Ovary (tissue), 9 donors: ENCODE data around the gene NUDT7. TPM values are rescaled to one million over a fixed set of nuclear protein-coding genes. Genes with fewer than 3 reads are reported as not detected.

Experiments
- DNase-seq, 5 donors: peaks; one replicate each; pipeline ENCODE4 v3.0.0-alpha.2; 2019 to 2020
- H3K27ac ChIP-seq, 2 donors: fragments of 200-600 bp; one replicate each; pipeline versions ENCODE4 v1.5.1 to v1.8.0; 2019 to 2022
- H3K27me3 ChIP-seq: fragments of 200-600 bp; one replicate; pipeline ENCODE4 v1.8.0; 2022
- H3K36me3 ChIP-seq: fragments of 200-600 bp; sonication (generic); one replicate; pipeline ENCODE4 v1.5.1; 2019
- H3K4me1 ChIP-seq: one replicate; pipeline ENCODE4 v1.8.1; 2013; ENCODE audit warnings: mild to moderate bottlenecking, moderate library complexity; ENCODE audit not compliant: insufficient read depth
- H3K4me3 ChIP-seq: fragments of 200-600 bp; sonication (generic); one replicate; pipeline ENCODE4 v1.5.1; 2017
- H3K9me3 ChIP-seq, 2 donors: fragments of 200-600 bp in 1 of 2; sonication (generic) in 1 of 2; one replicate each; pipeline versions ENCODE4 v1.5.1 to v1.8.1; 2013 to 2019; ENCODE audit warnings: mild to moderate bottlenecking in 1 of 2, moderate library complexity in 1 of 2
- EP300 ChIP-seq: sonication (generic); formaldehyde crosslinking; IDR thresholded peaks from one replicate; pipeline ENCODE4 v1.6.1; 2017; ENCODE audit warnings: antibody characterized with exemption
- POLR2A ChIP-seq: fragments of 450-650 bp; IDR thresholded peaks from one replicate; pipeline ENCODE4 v1.6.1; 2017; ENCODE audit warnings: antibody characterized with exemption, mild to moderate bottlenecking, moderate library complexity
- WGBS, 3 donors: extraction: QIAGEN DNeasy Blood & Tissue Kit in 1 of 3; methylation state at CpG; one replicate each; pipeline versions ENCODE4 v1.1.5 to v1.1.7; 2013 to 2017; 5-methylcytosine and 5-hydroxymethylcytosine counted together
- intact Hi-C, 4 donors: fragments of 100-400 bp; cut with DNase I; formaldehyde crosslinking; loops; one replicate each; pipeline versions ENCODE4 v1.11.0 to v1.15.1; 2022 to 2023
- polyA plus RNA-seq, 2 donors: library from polyadenylated mRNA; stranded (reverse); fragments of 200-250 nt in 1 of 2; fragments of 350-450 nt in 1 of 2; fragmentation: Illumina TruSeq in 1 of 2; extraction: RNeasy Lipid Tissue Mini Kit (QIAGEN cat#74804) in 1 of 2; gene quantifications; one replicate each; pipeline ENCODE4 v1.2.3, GENCODE V29; 2013 to 2014
- total RNA-seq, 7 donors: library from RNA; depleted of rRNA in 2 of 7; stranded (reverse); fragments of >200 nt in 2 of 7; fragmentation: NEBNext Ultra II Directional in 3 of 7; extraction: Animal tissue kit (Norgen Biotek cat#: 25700) in 3 of 7; gene quantifications; one replicate each; pipeline versions ENCODE4 v1.1.0 to v1.2.4, GENCODE V29; 2016 to 2023
- TF ChIP-seq, protein P1 (sequence below), 3 donors: fragments of 450-650 bp in 2 of 3; fragments of 200-600 bp in 1 of 3; IDR thresholded peaks; one replicate each; pipeline versions ENCODE4 v1.5.1 to v1.8.0; 2016 to 2022; ENCODE audit warnings: antibody characterized with exemption in 3 of 3, mild to moderate bottlenecking in 1 of 3
- donor health status: DM: no; HTN: no; CAD: no; lungs with moderate emphysema.
- donor health status: DM: no; HTN: no; CAD: no.
- donor health status: Bipolar disorder and iron deficiency.
- donor health status: DM: yes; HTN: yes; CAD: no.
- donor health status: DM: no; HTN: no; CAD: no.
- donor health status: DM: yes; HTN: yes; CAD: no.

NUDT7 gene
- total and polyA plus RNA-seq, 9 donors: 4.9 to 12.3 (median 5.8) TPM

GRCh38 chr16:77711179-77711578 is 11.1 kb upstream of the NUDT7 start:
- WGBS, 3 donors: 72 to 89% (median 88%) methylated on average over 1 of the region's 1 CpG

DNA sequence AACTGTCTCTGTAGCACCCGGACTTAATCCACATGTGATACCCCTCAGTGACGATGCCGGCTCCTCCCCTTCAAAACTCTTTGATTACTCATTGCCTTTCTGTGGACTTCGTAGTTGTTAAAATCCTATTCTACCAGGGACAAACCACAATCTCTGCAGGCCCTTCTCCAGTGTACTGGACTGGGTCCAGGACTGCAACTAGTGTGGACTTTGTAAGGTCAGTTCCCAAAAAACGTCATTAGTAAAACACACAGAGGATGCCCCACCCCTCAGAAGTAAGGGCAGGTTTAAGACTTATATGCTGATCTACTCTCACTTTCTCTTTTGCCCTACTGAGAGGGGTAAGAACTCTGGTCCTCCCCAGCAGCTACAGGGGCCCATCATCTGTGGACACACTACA is 10.5 kb upstream of the NUDT7 start:
- no peaks in the 10 kb centered on the region for H3K4me1 ChIP-seq
- no peaks in the 10 kb centered on the region for H3K27me3 ChIP-seq
- H3K4me3 ChIP-seq: no peak overlapping the region
- intact Hi-C loops: no loop called here
- H3K9me3 ChIP-seq: no peaks in the 10 kb centered on the region
- TF ChIP-seq EP300 (no peak), POLR2A (no peak)
- TF ChIP-seq, protein P1, sequence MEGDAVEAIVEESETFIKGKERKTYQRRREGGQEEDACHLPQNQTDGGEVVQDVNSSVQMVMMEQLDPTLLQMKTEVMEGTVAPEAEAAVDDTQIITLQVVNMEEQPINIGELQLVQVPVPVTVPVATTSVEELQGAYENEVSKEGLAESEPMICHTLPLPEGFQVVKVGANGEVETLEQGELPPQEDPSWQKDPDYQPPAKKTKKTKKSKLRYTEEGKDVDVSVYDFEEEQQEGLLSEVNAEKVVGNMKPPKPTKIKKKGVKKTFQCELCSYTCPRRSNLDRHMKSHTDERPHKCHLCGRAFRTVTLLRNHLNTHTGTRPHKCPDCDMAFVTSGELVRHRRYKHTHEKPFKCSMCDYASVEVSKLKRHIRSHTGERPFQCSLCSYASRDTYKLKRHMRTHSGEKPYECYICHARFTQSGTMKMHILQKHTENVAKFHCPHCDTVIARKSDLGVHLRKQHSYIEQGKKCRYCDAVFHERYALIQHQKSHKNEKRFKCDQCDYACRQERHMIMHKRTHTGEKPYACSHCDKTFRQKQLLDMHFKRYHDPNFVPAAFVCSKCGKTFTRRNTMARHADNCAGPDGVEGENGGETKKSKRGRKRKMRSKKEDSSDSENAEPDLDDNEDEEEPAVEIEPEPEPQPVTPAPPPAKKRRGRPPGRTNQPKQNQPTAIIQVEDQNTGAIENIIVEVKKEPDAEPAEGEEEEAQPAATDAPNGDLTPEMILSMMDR (IDR thresholded peaks at IDR 0.05): no peak
- H3K27ac ChIP-seq: no peak overlapping the region
- DNase-seq: no peak
- WGBS, 3 donors: 30 to 47% (median 34%) methylated on average over 5 of the region's 5 CpGs
- no peaks in the 10 kb centered on the region for H3K36me3 ChIP-seq

More at GRCh38 chr16:77711179-77711578, 11.1 kb upstream of the NUDT7 start:
- no peak for DNase-seq
- Histone ChIP-seq H3K4me3 (no peak overlapping the region), H3K36me3 (no peaks in the 10 kb centered on the region), H3K27ac (no peak overlapping the region), H3K4me1 (no peaks in the 10 kb centered on the region), H3K9me3 (no peaks in the 10 kb centered on the region), H3K27me3 (no peaks in the 10 kb centered on the region)
- intact Hi-C loops: no loop called here
- TF ChIP-seq POLR2A: no peak

DNA sequence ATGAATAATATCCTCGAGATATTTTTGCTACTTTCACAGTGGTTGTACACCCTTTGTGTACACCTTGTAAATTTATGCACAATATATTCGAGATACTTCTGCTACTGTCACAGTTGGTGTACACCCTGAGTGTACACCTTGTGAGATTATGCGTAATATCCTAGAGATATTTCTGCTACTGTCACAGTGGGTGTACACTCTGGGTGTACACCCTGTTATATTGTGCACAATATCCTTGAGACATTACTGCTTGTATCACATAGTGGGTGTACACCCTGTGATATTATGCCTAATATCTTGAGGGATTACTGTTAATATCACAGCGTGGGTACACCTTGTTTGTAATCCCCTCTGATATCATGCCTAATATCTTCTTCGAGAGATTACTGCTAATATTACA is 7.2 kb upstream of the NUDT7 start:
- no peak for DNase-seq
- intact Hi-C loops: no loop called here
- Histone ChIP-seq H3K4me1 (no peaks in the 10 kb centered on the region), H3K9me3 (no peaks in the 10 kb centered on the region), H3K36me3 (no peaks in the 10 kb centered on the region), H3K27ac (no peak overlapping the region), H3K4me3 (no peak overlapping the region), H3K27me3 (no peaks in the 10 kb centered on the region)
- no peak for TF ChIP-seq EP300
- no peak for TF ChIP-seq POLR2A
- TF ChIP-seq, protein P1 (IDR thresholded peaks at IDR 0.05): no peak
- WGBS, 3 donors: 84 to 85% (median 84%) methylated on average over 5 of the region's 5 CpGs

DNA sequence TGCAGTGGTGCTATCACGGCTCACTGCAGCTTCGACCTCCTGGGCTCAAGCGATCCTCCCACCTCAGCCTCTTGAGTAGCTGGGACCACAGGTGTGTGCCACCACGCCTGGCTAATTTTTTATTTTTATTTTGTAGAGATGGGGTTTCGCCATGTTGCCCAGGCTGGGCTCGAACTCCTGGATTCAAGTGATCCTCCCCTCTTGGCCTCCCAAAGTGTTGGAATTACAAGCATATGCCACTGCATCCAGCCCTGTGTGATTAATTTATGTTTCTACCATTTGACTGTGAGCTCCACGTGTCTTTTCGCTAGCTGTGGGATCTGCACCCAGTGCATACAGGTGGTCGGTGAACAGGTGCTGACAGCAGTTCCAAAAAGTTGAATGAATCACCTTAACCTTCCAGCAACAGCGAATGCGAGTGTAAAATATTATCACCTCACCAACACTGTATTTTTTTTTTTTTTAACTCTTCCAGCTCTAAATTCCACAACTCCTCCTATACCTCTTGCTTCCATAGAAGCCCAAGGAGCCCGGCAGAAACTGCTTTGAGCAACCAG is 484 bp upstream of the NUDT7 start:
- no peak for TF ChIP-seq POLR2A
- TF ChIP-seq EP300: no peak
- TF ChIP-seq, protein P1 (IDR thresholded peaks at IDR 0.05): no peak
- H3K27ac ChIP-seq: no peak overlapping the region
- intact Hi-C loops: no loop called here
- no peaks in the 10 kb centered on the region for H3K9me3 ChIP-seq
- no peaks in the 10 kb centered on the region for H3K36me3 ChIP-seq
- no peaks in the 10 kb centered on the region for H3K27me3 ChIP-seq
- H3K4me1 ChIP-seq: peaks cover 2% of the 10 kb centered on the region
- peak in 2 of 5 donors; percentile 21 to 22 for DNase-seq
- peak overlapping the region; percentile 20 for H3K4me3 ChIP-seq
- WGBS, 3 donors: 49 to 57% (median 53%) methylated on average over 12 of the region's 12 CpGs

DNA sequence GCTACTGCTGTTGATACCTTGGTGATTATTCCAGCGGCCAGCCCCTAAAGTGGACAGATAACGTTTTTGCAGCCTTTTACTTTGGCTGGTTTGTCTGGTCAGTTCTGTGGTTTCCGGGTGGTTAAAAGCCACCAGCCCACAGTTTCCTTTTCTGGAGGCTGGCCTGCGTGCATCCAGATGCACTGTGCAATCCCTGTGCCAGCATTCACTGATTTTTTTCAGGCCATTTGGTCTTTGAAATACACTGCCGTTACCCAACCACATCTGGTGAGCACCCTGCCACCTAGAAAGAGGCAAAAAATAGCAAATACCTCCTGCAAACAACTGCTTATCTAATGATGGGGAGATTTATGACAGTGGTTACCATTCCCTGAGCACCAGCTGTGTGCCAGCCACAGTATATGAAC is 797 bp downstream of the NUDT7 start:
- Histone ChIP-seq H3K36me3 (no peaks in the 10 kb centered on the region), H3K27me3 (no peaks in the 10 kb centered on the region), H3K9me3 (no peaks in the 10 kb centered on the region), H3K4me1 (peaks cover 2% of the 10 kb centered on the region), H3K27ac (peak overlapping the region in 1 of 2 donors; percentile 72), H3K4me3 (peak overlapping the region; percentile 69)
- WGBS, 3 donors: 1 to 3% (median 2%) methylated on average over 5 of the region's 5 CpGs
- TF ChIP-seq POLR2A: no peak
- no peak for TF ChIP-seq EP300
- TF ChIP-seq, protein P1 (IDR thresholded peaks at IDR 0.05): no peak
- intact Hi-C loops: no loop called here
- peak in 3 of 5 donors; percentile 13 to 19 (median 16) for DNase-seq
